ENCODE data around the gene LRRC17.

DNA sequence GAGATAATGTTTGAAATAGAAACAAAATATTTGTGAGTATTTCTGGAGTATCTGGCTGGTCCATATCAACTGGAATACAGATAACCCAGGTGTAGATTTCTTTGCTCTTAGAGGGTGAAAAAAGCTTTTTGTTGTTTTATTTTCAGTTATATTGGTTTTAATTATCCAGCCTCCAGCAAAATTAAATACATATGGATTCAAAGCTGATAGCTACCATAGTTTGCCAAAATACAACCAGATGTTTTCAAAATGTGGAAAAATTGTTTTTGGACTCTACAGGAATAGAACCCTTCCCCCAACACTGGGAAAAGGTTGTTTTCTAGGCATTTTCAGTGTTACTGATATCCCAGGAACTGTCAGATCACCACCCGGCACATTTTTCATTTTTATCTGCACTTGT is 30.1 kb downstream of the LRRC17 start:
- TF ChIP-seq CTCF (IDR thresholded peaks at IDR 0.05): no peak
- no peak for TF ChIP-seq EZH2 (IDR thresholded peaks at IDR 0.05; ENCODE audit: borderline replicate concordance, insufficient read depth, low read depth, low read length, poor library complexity, severe bottlenecking)
